ENCODE measurements around the gene NDST3. TPM values are rescaled to one million over a fixed set of nuclear protein-coding genes. Genes with fewer than 3 reads are reported as not detected.

The NDST3 gene
- total RNA-seq, 4 donors from 2014 or later, result 0.19 TPM; not detected in 3

GRCh38 chr4:118037955-118038354, 3.7 kb downstream of the NDST3 start:
- no peak overlapping the region for H3K27ac ChIP-seq
- H3K4me1 ChIP-seq, result peaks cover 0 to 15% (median 0%) of the 10 kb centered on the region in 3 donors
- WGBS, 2 donors, result 83 to 92% methylated on average over 1 of the region's 1 CpG
- no peaks in the 10 kb centered on the region for H3K36me3 ChIP-seq
- no peaks in the 10 kb centered on the region for H3K9me3 ChIP-seq
- no peak overlapping the region for H3K4me3 ChIP-seq
- TF ChIP-seq CTCF (IDR thresholded peaks at IDR 0.05) (no peak), POLR2A (IDR thresholded peaks at IDR 0.05) (no peak)
- no peak for DNase-seq
- peaks cover 0 to 33% (median 0%) of the 10 kb centered on the region in 4 donors for H3K27me3 ChIP-seq
- intact Hi-C loops (cut with DNase I), result no loop called here

- DNase-seq, result no peak
- no peak overlapping the region for H3K27ac ChIP-seq
- H3K36me3 ChIP-seq, result no peaks in the 10 kb centered on the region
- intact Hi-C loops (cut with DNase I), result no loop called here
- TF ChIP-seq POLR2A (IDR thresholded peaks at IDR 0.05) (no peak), CTCF (IDR thresholded peaks at IDR 0.05) (no peak)
- WGBS, 2 donors, result 49 to 100% methylated on average over 1 to 2 of the region's 2 CpGs
- H3K4me1 ChIP-seq, result no peaks in the 10 kb centered on the region
- no peak overlapping the region for H3K4me3 ChIP-seq
- H3K9me3 ChIP-seq, result peaks cover 0 to 6% (median 3%) of the 10 kb centered on the region in 3 donors
- no peaks in the 10 kb centered on the region for H3K27me3 ChIP-seq
Observed at GRCh38 chr4:118046323-118046722, 12.0 kb downstream of the NDST3 start.

- WGBS, 2 donors, result 95 to 96% methylated on average over 2 to 3 of the region's 3 CpGs
- intact Hi-C loops (cut with DNase I), result no loop called here
- H3K9me3 ChIP-seq, result peaks cover 0 to 6% (median 3%) of the 10 kb centered on the region in 3 donors
Observed at GRCh38 chr4:118047043-118047442, 12.8 kb downstream of the NDST3 start.

GRCh38 chr4:118058955-118059354, 24.7 kb downstream of the NDST3 start:
- no peaks in the 10 kb centered on the region for H3K27me3 ChIP-seq
- intact Hi-C loops (cut with DNase I), result no loop called here
- no peaks in the 10 kb centered on the region for H3K9me3 ChIP-seq
- H3K36me3 ChIP-seq, result no peaks in the 10 kb centered on the region
- no peak overlapping the region for H3K27ac ChIP-seq
- H3K4me3 ChIP-seq, result no peak overlapping the region
- no peaks in the 10 kb centered on the region for H3K4me1 ChIP-seq
- WGBS, 2 donors, result 78 to 89% methylated on average over 2 of the region's 2 CpGs
- no peak for DNase-seq
- TF ChIP-seq CTCF (IDR thresholded peaks at IDR 0.05) (no peak), POLR2A (IDR thresholded peaks at IDR 0.05) (no peak)

More at GRCh38 chr4:118047043-118047442, 12.8 kb downstream of the NDST3 start:
- DNase-seq, result no peak
- Histone ChIP-seq H3K36me3 (no peaks in the 10 kb centered on the region), H3K27me3 (no peaks in the 10 kb centered on the region), H3K27ac (no peak overlapping the region), H3K4me1 (no peaks in the 10 kb centered on the region), H3K4me3 (no peak overlapping the region)
- TF ChIP-seq POLR2A (IDR thresholded peaks at IDR 0.05) (no peak), CTCF (IDR thresholded peaks at IDR 0.05) (no peak)

GRCh38 chr4:118059397-118059796, 25.1 kb downstream of the NDST3 start:
- Histone ChIP-seq H3K36me3 (no peaks in the 10 kb centered on the region), H3K9me3 (no peaks in the 10 kb centered on the region), H3K4me3 (no peak overlapping the region), H3K4me1 (no peaks in the 10 kb centered on the region), H3K27me3 (no peaks in the 10 kb centered on the region), H3K27ac (no peak overlapping the region)
- TF ChIP-seq POLR2A (IDR thresholded peaks at IDR 0.05) (no peak), CTCF (IDR thresholded peaks at IDR 0.05) (no peak)
- intact Hi-C loops (cut with DNase I), result no loop called here
- 76 to 80% methylated on average over 2 of the region's 2 CpGs for WGBS, 2 donors
- DNase-seq, result no peak
